Measurements from ENCODE around the gene PDPN. TPM values are rescaled to one million over a fixed set of nuclear protein-coding genes. Genes with fewer than 3 reads are reported as not detected.

PDPN gene
- polyA plus RNA-seq, 1 donor (not counting 4 experiments of a cell fraction or from before 2014, with no cell fraction given): 29.9 TPM

DNA sequence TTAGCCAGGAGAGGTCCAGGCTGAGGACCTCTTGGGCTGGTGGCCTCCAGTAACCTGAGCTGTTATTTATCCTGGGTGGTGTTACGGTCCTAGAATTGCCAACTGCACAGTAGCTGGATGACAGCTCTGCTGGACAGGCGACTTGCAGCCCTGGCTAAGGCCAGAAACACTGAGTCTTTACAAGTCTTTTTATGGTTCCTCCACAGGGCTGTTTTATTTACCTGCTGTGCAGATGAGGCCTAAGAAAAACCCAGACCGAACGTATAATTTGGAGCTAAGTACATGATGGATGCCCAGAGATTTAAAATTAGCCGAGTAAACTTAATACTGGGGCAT is 39.4 kb upstream of the PDPN start:
- no peak overlapping the region for H3K4me2 ChIP-seq (ENCODE audit: control insufficient read depth, extremely low read depth, insufficient read depth, low read depth, low read length)
- TF ChIP-seq EZH2 (IDR thresholded peaks at IDR 0.05; ENCODE audit: low read length): no peak
- TF ChIP-seq, protein P1, sequence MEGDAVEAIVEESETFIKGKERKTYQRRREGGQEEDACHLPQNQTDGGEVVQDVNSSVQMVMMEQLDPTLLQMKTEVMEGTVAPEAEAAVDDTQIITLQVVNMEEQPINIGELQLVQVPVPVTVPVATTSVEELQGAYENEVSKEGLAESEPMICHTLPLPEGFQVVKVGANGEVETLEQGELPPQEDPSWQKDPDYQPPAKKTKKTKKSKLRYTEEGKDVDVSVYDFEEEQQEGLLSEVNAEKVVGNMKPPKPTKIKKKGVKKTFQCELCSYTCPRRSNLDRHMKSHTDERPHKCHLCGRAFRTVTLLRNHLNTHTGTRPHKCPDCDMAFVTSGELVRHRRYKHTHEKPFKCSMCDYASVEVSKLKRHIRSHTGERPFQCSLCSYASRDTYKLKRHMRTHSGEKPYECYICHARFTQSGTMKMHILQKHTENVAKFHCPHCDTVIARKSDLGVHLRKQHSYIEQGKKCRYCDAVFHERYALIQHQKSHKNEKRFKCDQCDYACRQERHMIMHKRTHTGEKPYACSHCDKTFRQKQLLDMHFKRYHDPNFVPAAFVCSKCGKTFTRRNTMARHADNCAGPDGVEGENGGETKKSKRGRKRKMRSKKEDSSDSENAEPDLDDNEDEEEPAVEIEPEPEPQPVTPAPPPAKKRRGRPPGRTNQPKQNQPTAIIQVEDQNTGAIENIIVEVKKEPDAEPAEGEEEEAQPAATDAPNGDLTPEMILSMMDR (optimal IDR thresholded peaks at IDR 0.05 in 1 of 3, IDR thresholded peaks at IDR 0.05 in 1 of 3, conservative IDR thresholded peaks at IDR 0.05 in 1 of 3; ENCODE audit: extremely low read depth in 1 of 3, insufficient read depth in 2 of 3, low read length in 3 of 3): no peak
- no peaks in the 10 kb centered on the region for H3K9me1 ChIP-seq (ENCODE audit: control insufficient read depth, extremely low read depth, insufficient read depth, low read length)
- H3K4me1 ChIP-seq (ENCODE audit: control insufficient read depth, extremely low read depth, insufficient read depth, low read length): no peaks in the 10 kb centered on the region
- FAIRE-seq (no peak), DNase-seq (ENCODE audit: low read depth, low spot score) (no peak)
- H3K79me2 ChIP-seq (ENCODE audit: control insufficient read depth, insufficient read depth, low read length): no peaks in the 10 kb centered on the region
- no peaks in the 10 kb centered on the region for H4K20me1 ChIP-seq (ENCODE audit: control insufficient read depth, extremely low read depth, insufficient read depth, low read length)
- no peak overlapping the region for H3K27ac ChIP-seq (ENCODE audit: control insufficient read depth, insufficient read depth, low read length)
- H3K4me3 ChIP-seq (ENCODE audit: control insufficient read depth in 2 of 3, extremely low read depth in 1 of 3, insufficient read depth in 2 of 3, low read depth in 1 of 3, low read length in 3 of 3): no peak overlapping the region
- no peaks in the 10 kb centered on the region for H3K36me3 ChIP-seq (ENCODE audit: control insufficient read depth in 2 of 2, extremely low read depth in 1 of 2, insufficient read depth in 2 of 2, low read length in 2 of 2)
- H2AFZ ChIP-seq (ENCODE audit: control insufficient read depth, low read length): no peak overlapping the region
- H3K27me3 ChIP-seq (ENCODE audit: control insufficient read depth, extremely low read depth, insufficient read depth, low read length): no peaks in the 10 kb centered on the region
- dilution Hi-C loops (cut with MboI; ENCODE audit: extremely low pct_ligation_motif_present, low sequenced_read_pairs): no loop called here
- no peaks in the 10 kb centered on the region for H3K9me3 ChIP-seq (ENCODE audit: control insufficient read depth, low read depth, low read length)
- no peak overlapping the region for H3K9ac ChIP-seq (ENCODE audit: control insufficient read depth, extremely low read depth, insufficient read depth, low read length)

DNA sequence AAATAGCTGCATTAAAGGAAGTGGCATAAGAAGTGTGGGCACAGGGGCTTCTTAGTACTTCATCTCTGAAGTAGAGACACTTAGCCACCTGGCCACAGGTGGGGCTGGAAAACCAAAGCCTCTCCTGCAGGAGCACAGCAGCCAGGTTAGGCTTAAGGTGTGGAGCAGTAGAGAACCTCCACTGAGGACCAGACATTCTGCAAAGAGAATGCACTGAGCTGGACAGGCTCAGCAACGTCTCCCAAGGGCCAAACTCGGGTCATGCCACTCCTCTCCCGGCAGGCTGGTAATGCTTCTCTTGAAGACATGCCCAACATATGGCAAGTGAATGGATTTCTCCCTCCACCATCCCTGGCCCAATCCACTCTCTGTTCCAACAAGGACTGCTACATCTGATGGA is 36.8 kb upstream of the PDPN start:
- dilution Hi-C loops (cut with MboI; ENCODE audit: extremely low pct_ligation_motif_present, low sequenced_read_pairs): no loop called here
- Histone ChIP-seq H3K27me3 (ENCODE audit: control insufficient read depth, extremely low read depth, insufficient read depth, low read length) (no peaks in the 10 kb centered on the region), H3K36me3 (ENCODE audit: control insufficient read depth in 2 of 2, extremely low read depth in 1 of 2, insufficient read depth in 2 of 2, low read length in 2 of 2) (no peaks in the 10 kb centered on the region), H3K9ac (ENCODE audit: control insufficient read depth, extremely low read depth, insufficient read depth, low read length) (no peak overlapping the region), H3K9me3 (ENCODE audit: control insufficient read depth, low read depth, low read length) (no peaks in the 10 kb centered on the region), H3K9me1 (ENCODE audit: control insufficient read depth, extremely low read depth, insufficient read depth, low read length) (no peaks in the 10 kb centered on the region), H4K20me1 (ENCODE audit: control insufficient read depth, extremely low read depth, insufficient read depth, low read length) (no peaks in the 10 kb centered on the region), H3K79me2 (ENCODE audit: control insufficient read depth, insufficient read depth, low read length) (no peaks in the 10 kb centered on the region), H3K4me1 (ENCODE audit: control insufficient read depth, extremely low read depth, insufficient read depth, low read length) (no peaks in the 10 kb centered on the region), H3K4me3 (ENCODE audit: control insufficient read depth in 2 of 3, extremely low read depth in 1 of 3, insufficient read depth in 2 of 3, low read depth in 1 of 3, low read length in 3 of 3) (no peak overlapping the region), H3K27ac (ENCODE audit: control insufficient read depth, insufficient read depth, low read length) (no peak overlapping the region), H2AFZ (ENCODE audit: control insufficient read depth, low read length) (no peak overlapping the region), H3K4me2 (ENCODE audit: control insufficient read depth, extremely low read depth, insufficient read depth, low read depth, low read length) (no peak overlapping the region)
- TF ChIP-seq, protein P1 (optimal IDR thresholded peaks at IDR 0.05 in 1 of 3, IDR thresholded peaks at IDR 0.05 in 1 of 3, conservative IDR thresholded peaks at IDR 0.05 in 1 of 3; ENCODE audit: extremely low read depth in 1 of 3, insufficient read depth in 2 of 3, low read length in 3 of 3): no peak
- no peak for TF ChIP-seq EZH2 (IDR thresholded peaks at IDR 0.05; ENCODE audit: low read length)
- FAIRE-seq (no peak), DNase-seq (ENCODE audit: low read depth, low spot score) (no peak)

Measured in keratinocyte (primary cell).